ENCODE measurements around the gene RCAN3. TPM values are rescaled to one million over a fixed set of nuclear protein-coding genes. Genes with fewer than 3 reads are reported as not detected.

The RCAN3 gene
- total and polyA plus RNA-seq, 2 of the 13 experiments (the other 11 are each of a cell fraction or from before 2014, with no cell fraction given): 12.2 to 13.3 TPM

- Histone ChIP-seq H3K4me1 (ENCODE audit: insufficient read depth, low read length) (peaks cover 54% of the 10 kb centered on the region), H3K27ac (ENCODE audit: extremely low read length, insufficient read depth, low read length) (peak overlapping the region; percentile 33), H3K79me2 (ENCODE audit: insufficient read depth, low read length) (peaks cover 10% of the 10 kb centered on the region), H2AFZ (ENCODE audit: low read length) (no peak overlapping the region), H3K4me3 (replicated peaks in 1 of 3; ENCODE audit: insufficient read depth in 1 of 3, low read depth in 2 of 3, low read length in 3 of 3) (peak overlapping the region in 1 of 3 experiments; percentile 72; a peak in 3 of 6 replicates), H4K20me1 (ENCODE audit: insufficient read depth, low read length) (no peaks in the 10 kb centered on the region), H3K27me3 (ENCODE audit: control insufficient read depth in 1 of 2, insufficient read depth in 2 of 2, low read length in 2 of 2) (no peaks in the 10 kb centered on the region; a peak in 1 of 5 replicates), H3K9me3 (ENCODE audit: low read length) (no peaks in the 10 kb centered on the region), H3K4me2 (ENCODE audit: low read depth, low read length) (peak overlapping the region; percentile 95; the same call in 1 of the 2 replicates), H3K9ac (ENCODE audit: insufficient read depth, low read depth, low read length) (peak overlapping the region; percentile 81; the same call in 1 of the 2 replicates), H3K36me3 (replicated peaks in 1 of 2; ENCODE audit: control insufficient read depth in 1 of 2, insufficient read depth in 2 of 2, low read length in 2 of 2) (no peaks in the 10 kb centered on the region)
- TF ChIP-seq CAMTA2 (CRISPR knock-in tag; IDR thresholded peaks at IDR 0.05; ENCODE audit: borderline replicate concordance) (no peak), CREB1 (IDR thresholded peaks at IDR 0.05) (no peak), CREB1 (CRISPR knock-in tag; IDR thresholded peaks at IDR 0.05) (0 out of 2 replicates have a peak, but pooled peaks have one; percentile 20), HOXD1 (CRISPR knock-in tag; IDR thresholded peaks at IDR 0.05) (no peak), NCOA2 (CRISPR knock-in tag; IDR thresholded peaks at IDR 0.05) (no peak), KMT2B (CRISPR knock-in tag; IDR thresholded peaks at IDR 0.05) (no peak), HOXA9 (CRISPR knock-in tag; IDR thresholded peaks at IDR 0.05; ENCODE audit: borderline replicate concordance) (no peak), ZNF850 (CRISPR knock-in tag; conservative IDR thresholded peaks at IDR 0.05) (no peak), ZNF629 (CRISPR knock-in tag; conservative IDR thresholded peaks at IDR 0.05) (no peak)
- intact Hi-C loops (cut with micrococcal nuclease; ENCODE audit: unreplicated experiment) (loop anchor here (5.0 to 10.0 kb wide), 2 partner anchors 53 to 90 kb away; partner anchors contain the start of genes NCMAP, NIPAL3 and STPG1), in situ Hi-C loops (cut with HindIII; ENCODE audit: extremely low pct_ligation_motif_present, low pct_unique_long_range_greater_than_20kb) (no loop called here)
- FAIRE-seq: no peak
- no peak for ATAC-seq
- WGBS (ENCODE audit: low lambda C conversion rate): 56% methylated on average over 4 of the region's 4 CpGs
- no peak for DNase-seq (ENCODE audit: low spot score)
- TSS peak; percentile 51 for BruUV-seq (replicated peaks)
- ChIA-PET POLR2A (no interaction called here), CTCF (ENCODE audit: low intra/inter-chr PET ratio, low total read pairs) (no interaction called here)
Observed at GRCh38 chr1:24504560-24504959, 1.9 kb downstream of the RCAN3 start.

- H2AFZ ChIP-seq (ENCODE audit: low read length): no peak overlapping the region
- BruUV-seq (replicated peaks): no TSS peak
- ChIA-PET CTCF (ENCODE audit: low intra/inter-chr PET ratio, low total read pairs) (no interaction called here), POLR2A (no interaction called here)
- H3K27me3 ChIP-seq (ENCODE audit: control insufficient read depth in 1 of 2, insufficient read depth in 2 of 2, low read length in 2 of 2): no peaks in the 10 kb centered on the region; a peak in 1 of 5 replicates
- in situ Hi-C loops (cut with HindIII; ENCODE audit: extremely low pct_ligation_motif_present, low pct_unique_long_range_greater_than_20kb): no loop called here
- peaks cover 50% of the 10 kb centered on the region for H3K4me1 ChIP-seq (ENCODE audit: insufficient read depth, low read length)
- H3K9me3 ChIP-seq (ENCODE audit: low read length): no peaks in the 10 kb centered on the region
- FAIRE-seq: no peak
- H3K27ac ChIP-seq (ENCODE audit: extremely low read length, insufficient read depth, low read length): no peak overlapping the region
- no peak overlapping the region for H3K4me2 ChIP-seq (ENCODE audit: low read depth, low read length)
- intact Hi-C loops (cut with micrococcal nuclease; ENCODE audit: unreplicated experiment): loop anchor here (10.0 kb wide), 1 partner anchor 91 kb away; the partner anchor contains the start of genes NIPAL3 and STPG1
- 95% methylated on average over 4 of the region's 4 CpGs for WGBS (ENCODE audit: low lambda C conversion rate)
- TF ChIP-seq CREM (IDR thresholded peaks at IDR 0.05) (no peak), CREM (CRISPR knock-in tag; IDR thresholded peaks at IDR 0.05) (no peak), ZNF891 (CRISPR knock-in tag; IDR thresholded peaks at IDR 0.05) (no peak), SNAPC5 (CRISPR knock-in tag; IDR thresholded peaks at IDR 0.05; ENCODE audit: borderline replicate concordance) (no peak), NFE2L1 (CRISPR knock-in tag; IDR thresholded peaks at IDR 0.05; ENCODE audit: borderline replicate concordance) (no peak), SNAPC2 (CRISPR knock-in tag; IDR thresholded peaks at IDR 0.05) (no peak), ZNF614 (CRISPR knock-in tag; IDR thresholded peaks at IDR 0.05; ENCODE audit: borderline replicate concordance) (no peak), KLF6 (CRISPR knock-in tag; IDR thresholded peaks at IDR 0.05) (no peak), ZNF292 (CRISPR knock-in tag; IDR thresholded peaks at IDR 0.05; ENCODE audit: borderline replicate concordance, low read depth) (no peak), ZNF44 (CRISPR knock-in tag; IDR thresholded peaks at IDR 0.05) (no peak), ARHGAP35 (CRISPR knock-in tag; IDR thresholded peaks at IDR 0.05; ENCODE audit: borderline replicate concordance) (no peak), SATB2 (CRISPR knock-in tag; IDR thresholded peaks at IDR 0.05) (no peak), ZSCAN20 (CRISPR knock-in tag; IDR thresholded peaks at IDR 0.05; ENCODE audit: borderline replicate concordance) (no peak)
- no peaks in the 10 kb centered on the region for H3K36me3 ChIP-seq (replicated peaks in 1 of 2; ENCODE audit: control insufficient read depth in 1 of 2, insufficient read depth in 2 of 2, low read length in 2 of 2)
- ATAC-seq: no peak
- peaks cover 10% of the 10 kb centered on the region for H3K79me2 ChIP-seq (ENCODE audit: insufficient read depth, low read length)
- no peaks in the 10 kb centered on the region for H4K20me1 ChIP-seq (ENCODE audit: insufficient read depth, low read length)
- H3K9ac ChIP-seq (ENCODE audit: insufficient read depth, low read depth, low read length): no peak overlapping the region
- H3K4me3 ChIP-seq (replicated peaks in 1 of 3; ENCODE audit: insufficient read depth in 1 of 3, low read depth in 2 of 3, low read length in 3 of 3): no peak overlapping the region
- DNase-seq (ENCODE audit: low spot score): no peak
Observed at GRCh38 chr1:24505816-24506215, 3.2 kb downstream of the RCAN3 start.

Data from HepG2 (cell line).